H1 (cell line): ENCODE results near the gene CXCL11. TPM values are rescaled to one million over a fixed set of nuclear protein-coding genes. Genes with fewer than 3 reads are reported as not detected.

Source experiments
- EP300 ChIP-seq, 2 experiments: IDR thresholded peaks; 1 replicate in 1 of 2; 2 replicates in 1 of 2; pipeline ENCODE4 v1.6.1; 2011 to 2012; ENCODE audit warnings: low read depth in 2 of 2, low read length in 2 of 2, mild to moderate bottlenecking in 2 of 2, borderline replicate concordance in 1 of 2, inconsistent platforms in 1 of 2, moderate library complexity in 1 of 2
- polyA plus RNA-seq, 7 experiments: library from polyadenylated mRNA; depleted of rRNA in 3 of 7; stranded (reverse) in 5 of 7; unstranded in 2 of 7; fragments of >200 nt in 5 of 7; fragments of 200-250 nt in 2 of 7; gene quantifications; 1 replicate in 5 of 7; 2 replicates in 1 of 7; 4 replicates in 1 of 7; pipeline versions ENCODE4 v1.2.1 to v1.2.3, GENCODE V29; 2011 to 2013; ENCODE audit warnings: missing spikeins in 2 of 7, mixed read lengths in 2 of 7
- total RNA-seq: library from RNA; stranded (reverse); fragmentation: NEBNext Ultra II Directional; extraction: Animal tissue kit (Norgen Biotek cat#: 25700); gene quantifications from 2 replicates; pipeline ENCODE4 v1.2.1, GENCODE V29; 2021

CXCL11 gene
- total and polyA plus RNA-seq, 2 of the 8 experiments (the other 6 are each of a cell fraction or from before 2014, with no cell fraction given): 0.18 TPM; not detected in 1

DNA sequence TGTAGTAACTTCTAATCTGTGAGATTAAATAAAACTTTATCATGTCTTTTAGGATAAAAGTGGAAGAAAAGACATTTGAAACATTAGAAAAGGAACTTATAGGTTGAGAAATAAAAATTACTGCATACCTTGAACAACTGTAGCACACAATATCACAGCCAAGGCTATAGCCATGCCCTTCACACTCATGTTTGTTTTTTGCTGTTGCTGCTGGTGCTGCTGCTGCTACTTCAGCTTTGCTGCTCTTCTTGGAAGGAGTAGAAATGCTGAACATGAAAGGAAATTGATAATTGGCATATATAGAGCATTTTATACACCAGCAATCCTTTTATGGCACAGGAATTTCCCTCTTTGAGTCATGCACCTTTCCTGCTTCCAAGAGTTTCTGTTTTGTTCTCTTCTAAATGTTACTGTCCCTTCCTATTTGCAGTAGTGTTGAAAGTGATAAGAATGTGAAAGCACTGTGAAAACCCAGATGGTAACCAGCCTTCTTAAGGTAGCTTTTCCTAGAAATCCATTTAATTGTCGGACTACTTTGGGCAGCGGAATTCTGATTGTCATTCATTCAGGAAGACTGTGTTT is at the start of gene CXCL11 (continued):
- no peak for TF ChIP-seq EP300 (IDR thresholded peaks at IDR 0.05; ENCODE audit: borderline replicate concordance in 1 of 2, low read depth in 2 of 2, low read length in 2 of 2)
